ENCODE data around the gene CD46. TPM values are rescaled to one million over a fixed set of nuclear protein-coding genes. Genes with fewer than 3 reads are reported as not detected.

CD46 gene
- total RNA-seq, 1 experiment from 2014 or later: 184 TPM

DNA sequence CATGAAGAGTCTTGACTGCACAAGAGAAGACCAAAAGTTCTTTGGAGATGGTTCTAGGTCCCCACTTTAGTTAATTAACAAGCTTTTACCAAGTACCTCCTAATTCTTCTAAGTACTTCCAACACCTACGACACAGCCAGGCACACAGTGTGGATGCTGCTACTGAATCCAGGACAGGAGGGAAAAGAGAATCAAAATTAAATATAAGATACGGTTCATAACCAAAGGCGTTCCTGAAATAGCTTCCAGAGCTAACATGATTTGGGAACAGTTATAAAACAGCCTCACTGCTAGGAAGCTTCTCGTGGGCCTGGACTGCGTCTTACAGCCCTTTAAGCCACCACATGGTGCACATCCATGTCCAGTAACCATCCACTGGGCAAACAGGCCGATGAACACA is 84.1 kb downstream of the CD46 start:
- CTCF ChIA-PET: interaction anchor here (1.1 to 28.1 kb wide), 7 partner anchors 8 to 128 kb away, joined by 3 to 790 read pairs (median 18); no protein-coding TSS in a partner anchor
- no peak overlapping the region for H3K4me3 Mint-ChIP-seq (ENCODE audit: unreplicated experiment)
- no peaks in the 10 kb centered on the region for H3K9me3 Mint-ChIP-seq (ENCODE audit: unreplicated experiment)
- H3K27ac Mint-ChIP-seq (ENCODE audit: low read depth, unreplicated experiment): no peak overlapping the region
- H3K36me3 Mint-ChIP-seq (ENCODE audit: insufficient read depth, unreplicated experiment): peaks cover 31% of the 10 kb centered on the region
- no peak for DNase-seq (ENCODE audit: unreplicated experiment)
- TF ChIP-seq, protein P1, sequence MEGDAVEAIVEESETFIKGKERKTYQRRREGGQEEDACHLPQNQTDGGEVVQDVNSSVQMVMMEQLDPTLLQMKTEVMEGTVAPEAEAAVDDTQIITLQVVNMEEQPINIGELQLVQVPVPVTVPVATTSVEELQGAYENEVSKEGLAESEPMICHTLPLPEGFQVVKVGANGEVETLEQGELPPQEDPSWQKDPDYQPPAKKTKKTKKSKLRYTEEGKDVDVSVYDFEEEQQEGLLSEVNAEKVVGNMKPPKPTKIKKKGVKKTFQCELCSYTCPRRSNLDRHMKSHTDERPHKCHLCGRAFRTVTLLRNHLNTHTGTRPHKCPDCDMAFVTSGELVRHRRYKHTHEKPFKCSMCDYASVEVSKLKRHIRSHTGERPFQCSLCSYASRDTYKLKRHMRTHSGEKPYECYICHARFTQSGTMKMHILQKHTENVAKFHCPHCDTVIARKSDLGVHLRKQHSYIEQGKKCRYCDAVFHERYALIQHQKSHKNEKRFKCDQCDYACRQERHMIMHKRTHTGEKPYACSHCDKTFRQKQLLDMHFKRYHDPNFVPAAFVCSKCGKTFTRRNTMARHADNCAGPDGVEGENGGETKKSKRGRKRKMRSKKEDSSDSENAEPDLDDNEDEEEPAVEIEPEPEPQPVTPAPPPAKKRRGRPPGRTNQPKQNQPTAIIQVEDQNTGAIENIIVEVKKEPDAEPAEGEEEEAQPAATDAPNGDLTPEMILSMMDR (IDR thresholded peaks at IDR 0.05; ENCODE audit: unreplicated experiment): no peak
- no peaks in the 10 kb centered on the region for H3K27me3 Mint-ChIP-seq (ENCODE audit: insufficient read depth, unreplicated experiment)
- intact Hi-C loops (cut with micrococcal nuclease): no loop called here
- BruUV-seq (replicated peaks): no TSS peak
- peaks cover 44% of the 10 kb centered on the region for H3K4me1 Mint-ChIP-seq (ENCODE audit: insufficient read depth, unreplicated experiment)
- POLR2A ChIA-PET: interaction anchor here (1.3 to 6.5 kb wide), 3 partner anchors 12 to 32 kb away, joined by 4 to 33 read pairs (median 9); no protein-coding TSS in a partner anchor

- intact Hi-C loops (cut with micrococcal nuclease): no loop called here
- Mint-ChIP-seq H3K4me1 (ENCODE audit: insufficient read depth, unreplicated experiment) (peaks cover 43% of the 10 kb centered on the region), H3K4me3 (ENCODE audit: unreplicated experiment) (no peak overlapping the region), H3K9me3 (ENCODE audit: unreplicated experiment) (no peaks in the 10 kb centered on the region), H3K27ac (ENCODE audit: low read depth, unreplicated experiment) (no peak overlapping the region), H3K27me3 (ENCODE audit: insufficient read depth, unreplicated experiment) (no peaks in the 10 kb centered on the region), H3K36me3 (ENCODE audit: insufficient read depth, unreplicated experiment) (peaks cover 30% of the 10 kb centered on the region)
- TF ChIP-seq, protein P1 (IDR thresholded peaks at IDR 0.05; ENCODE audit: unreplicated experiment): no peak
- CTCF ChIA-PET: interaction anchor here (0.5 to 28.1 kb wide), 11 partner anchors 9 to 292 kb away, joined by 3 to 790 read pairs (median 5); no protein-coding TSS in a partner anchor
- no peak for DNase-seq (ENCODE audit: unreplicated experiment)
- BruUV-seq (replicated peaks): no TSS peak
- POLR2A ChIA-PET: interaction anchor here (0.7 to 6.5 kb wide), 6 partner anchors 8 to 32 kb away, joined by 3 to 33 read pairs (median 4); no protein-coding TSS in a partner anchor
Measured at GRCh38 chr1:207836591-207837347, 84.9 kb downstream of the CD46 start.

GRCh38 chr1:207837673-207838072 is 85.8 kb downstream of the CD46 start:
- TF ChIP-seq, protein P1 (IDR thresholded peaks at IDR 0.05; ENCODE audit: unreplicated experiment): no peak
- POLR2A ChIA-PET: interaction anchor here (0.7 to 6.5 kb wide), 4 partner anchors 10 to 31 kb away, joined by 3 to 33 read pairs (median 18); no protein-coding TSS in a partner anchor
- Mint-ChIP-seq H3K27me3 (ENCODE audit: insufficient read depth, unreplicated experiment) (no peaks in the 10 kb centered on the region), H3K4me1 (ENCODE audit: insufficient read depth, unreplicated experiment) (peaks cover 34% of the 10 kb centered on the region), H3K9me3 (ENCODE audit: unreplicated experiment) (no peaks in the 10 kb centered on the region), H3K4me3 (ENCODE audit: unreplicated experiment) (no peak overlapping the region), H3K36me3 (ENCODE audit: insufficient read depth, unreplicated experiment) (peaks cover 30% of the 10 kb centered on the region), H3K27ac (ENCODE audit: low read depth, unreplicated experiment) (no peak overlapping the region)
- DNase-seq (ENCODE audit: unreplicated experiment): no peak
- no TSS peak for BruUV-seq (replicated peaks)
- intact Hi-C loops (cut with micrococcal nuclease): no loop called here
- CTCF ChIA-PET: interaction anchor here (0.8 to 28.1 kb wide), 7 partner anchors 9 to 160 kb away, joined by 3 to 790 read pairs (median 9); no protein-coding TSS in a partner anchor

All from MCF 10A (cell line).